UCSD-AML1 (cell line): Measurements from ENCODE around the gene GUCA2B.

ENCODE experiments used
- DNase-seq: peaks from one replicate; lab custom pipeline; 2025; ENCODE audit not compliant: unreplicated experiment; lab: John Stamatoyannopoulos, UW

GUCA2B gene

GRCh38 chr1:42152907-42153600 is at the start of gene GUCA2B:
TSS of gene GUCA2B (plus strand) at chr1:42153410. CDS start at chr1:42153451, 41 bp downstream.
- no peak for DNase-seq

DNA sequence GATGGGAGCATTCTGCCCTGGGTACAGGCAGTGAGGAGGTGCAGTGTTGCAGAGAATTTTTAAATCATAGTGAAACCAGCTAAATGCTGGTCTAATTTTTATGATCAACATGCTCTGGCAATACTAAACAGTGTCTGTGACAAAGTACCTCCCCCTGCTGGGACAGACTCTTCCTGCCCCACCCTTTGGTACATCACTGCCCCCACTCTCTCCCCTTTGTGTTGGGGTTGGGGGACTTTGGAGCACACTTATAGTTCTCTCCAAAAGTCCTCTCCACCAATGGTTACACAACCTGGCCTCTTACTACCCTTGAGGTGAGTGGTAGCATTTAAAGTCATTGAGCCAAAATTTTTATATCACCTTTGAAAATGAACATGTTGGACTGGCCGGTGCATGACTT is 48.2 kb upstream of the GUCA2B start:
- no peak for DNase-seq

DNA sequence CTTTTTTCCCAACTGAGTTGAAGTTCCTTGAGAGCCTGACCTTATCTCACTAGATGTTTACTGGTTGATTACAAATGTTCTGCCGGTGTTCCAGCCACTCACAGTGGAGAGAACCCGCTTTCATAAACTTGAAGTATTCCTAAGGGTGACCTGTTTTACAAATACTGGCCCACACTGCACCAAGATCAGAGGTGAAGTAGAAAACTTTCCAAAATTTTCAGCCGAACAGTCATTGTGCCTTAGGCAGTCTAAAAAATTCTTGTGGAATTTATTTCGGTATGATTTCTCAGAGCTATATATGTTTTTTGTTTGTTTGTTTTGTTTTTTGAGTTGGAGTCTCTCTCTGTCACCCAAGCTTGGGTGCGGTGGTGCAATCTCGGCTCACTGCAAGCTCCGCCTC is 44.9 kb upstream of the GUCA2B start:
- DNase-seq: no peak

GRCh38 chr1:42109600-42109999 is 43.6 kb upstream of the GUCA2B start:
- DNase-seq: no peak

DNA sequence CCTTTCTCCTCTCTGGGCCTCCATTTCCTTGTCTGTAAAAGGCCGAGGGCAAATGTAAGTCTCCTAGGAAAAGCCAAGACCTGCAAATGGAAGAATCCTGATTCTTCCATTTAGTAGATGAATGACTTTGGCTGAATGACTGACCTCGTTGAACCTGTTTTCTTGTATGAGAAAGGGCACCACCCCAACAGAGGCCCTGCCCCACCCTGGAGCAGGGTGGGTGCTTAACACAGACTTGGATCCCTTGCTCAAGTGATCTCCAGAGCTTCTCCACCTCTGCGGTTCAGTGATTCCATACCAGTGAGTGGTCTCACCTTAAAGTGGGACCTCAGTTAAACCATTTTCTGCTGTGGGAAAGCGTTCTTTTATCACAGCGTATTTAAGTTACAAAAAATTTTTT is 39.0 kb upstream of the GUCA2B start:
- DNase-seq: no peak

DNA sequence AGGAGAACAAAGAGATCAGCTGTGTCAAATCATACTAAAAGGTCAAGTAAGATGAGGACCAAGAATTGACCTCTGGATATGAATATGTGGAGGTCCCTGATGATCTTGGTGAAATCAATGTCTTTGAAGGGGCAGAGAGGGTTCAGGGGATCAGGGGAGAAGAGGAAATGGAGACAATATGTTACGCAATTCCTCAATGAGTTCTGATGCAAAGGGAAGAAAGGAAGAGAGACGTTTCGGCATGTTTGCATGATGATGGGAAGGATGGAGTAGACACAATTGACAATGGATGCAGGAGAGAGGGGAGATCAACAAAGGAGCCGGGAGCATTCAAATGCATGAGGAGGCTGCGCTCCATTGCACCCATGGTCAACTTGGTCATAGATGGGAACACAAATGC is 36.0 kb upstream of the GUCA2B start:
- DNase-seq: no peak

DNA sequence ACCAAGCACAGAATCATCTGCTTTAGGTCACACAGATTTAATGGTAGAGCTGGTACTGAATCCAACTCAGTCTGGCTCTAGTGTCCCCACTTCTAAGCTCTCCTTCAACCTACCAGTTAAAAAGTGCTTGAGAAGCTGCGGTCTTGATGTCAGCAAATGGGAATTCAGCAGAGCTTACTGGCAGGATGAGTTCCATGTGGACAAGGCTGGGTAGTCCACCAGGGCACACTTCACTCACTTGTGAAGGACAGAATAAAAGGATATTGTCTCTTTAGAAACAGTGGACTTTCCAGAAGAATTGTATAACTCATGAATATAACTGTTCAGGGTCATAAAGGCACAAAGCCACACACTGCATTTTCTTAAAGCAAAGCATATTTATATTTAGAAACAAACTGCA is 35.1 kb upstream of the GUCA2B start:
- no peak for DNase-seq

GRCh38 chr1:42122408-42122807 is 30.8 kb upstream of the GUCA2B start:
- no peak for DNase-seq

DNA sequence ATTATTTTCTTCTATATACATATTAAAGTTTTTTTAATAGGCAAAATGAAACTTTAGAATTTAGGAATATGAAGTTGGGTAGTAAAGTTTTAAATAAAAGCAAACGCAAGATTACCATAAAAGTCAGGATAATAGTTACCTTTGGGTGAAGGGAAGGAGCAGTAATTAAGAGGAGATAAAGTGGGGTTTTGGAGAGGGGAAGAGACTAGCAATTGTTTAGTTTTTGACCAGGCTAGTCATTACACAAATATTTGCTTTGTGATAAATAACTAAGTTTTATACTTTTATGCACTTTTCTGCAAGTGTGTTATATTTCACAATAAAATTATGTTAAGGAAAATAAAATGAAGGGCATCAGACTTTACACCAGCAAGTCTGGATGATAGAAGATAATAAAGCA is 27.7 kb upstream of the GUCA2B start:
- no peak for DNase-seq

DNA sequence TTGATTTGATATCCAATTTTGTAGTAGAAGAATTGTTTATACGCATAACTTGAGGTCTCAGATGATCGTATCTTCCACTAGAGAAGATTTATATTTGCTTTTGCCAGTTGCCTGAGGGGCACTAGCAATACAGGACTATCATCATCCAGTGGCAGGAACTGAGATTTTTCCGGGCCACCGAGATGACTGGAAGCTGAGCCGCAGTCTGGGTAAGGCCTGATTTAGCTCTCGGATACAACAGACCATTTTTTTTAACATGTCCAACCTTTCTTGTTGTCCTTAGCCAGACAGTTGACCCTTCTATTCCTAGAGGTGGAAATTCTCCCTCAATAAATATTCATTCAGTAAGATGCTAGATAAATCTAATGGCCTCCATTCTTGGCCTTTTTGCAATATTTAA is 25.4 kb upstream of the GUCA2B start:
- no peak for DNase-seq

- no peak for DNase-seq
Observed at GRCh38 chr1:42128499-42128898, 24.7 kb upstream of the GUCA2B start.

- no peak for DNase-seq
Observed at GRCh38 chr1:42128964-42129363, 24.2 kb upstream of the GUCA2B start.

DNA sequence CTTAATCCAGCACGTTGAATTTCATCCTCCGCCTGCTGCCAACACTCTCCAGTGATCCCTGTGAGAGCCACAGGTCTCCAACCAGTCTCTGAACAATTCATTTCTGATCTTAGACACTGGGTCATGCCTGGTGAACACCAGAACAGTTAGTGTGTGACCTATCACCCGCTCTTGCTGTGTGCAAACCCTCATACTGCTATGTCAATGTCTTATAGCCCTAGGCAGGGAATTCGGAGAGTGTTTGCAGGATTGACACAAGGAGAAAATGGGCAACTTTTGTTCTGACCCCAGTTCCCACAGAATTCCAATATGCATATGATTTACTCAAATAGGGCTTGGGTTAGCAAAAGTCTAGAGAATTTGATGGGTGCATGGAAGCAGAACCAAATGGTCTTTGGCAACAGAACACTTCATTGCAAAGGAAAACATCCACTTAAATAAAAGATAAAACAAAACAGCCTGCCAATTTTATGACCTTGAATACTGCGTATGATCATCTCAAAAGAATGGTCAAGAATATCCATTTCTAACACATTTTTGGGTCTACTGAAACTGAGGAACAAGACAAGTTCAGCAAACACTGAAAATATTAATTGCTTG is 23.0 kb upstream of the GUCA2B start:
- no peak for DNase-seq

DNA sequence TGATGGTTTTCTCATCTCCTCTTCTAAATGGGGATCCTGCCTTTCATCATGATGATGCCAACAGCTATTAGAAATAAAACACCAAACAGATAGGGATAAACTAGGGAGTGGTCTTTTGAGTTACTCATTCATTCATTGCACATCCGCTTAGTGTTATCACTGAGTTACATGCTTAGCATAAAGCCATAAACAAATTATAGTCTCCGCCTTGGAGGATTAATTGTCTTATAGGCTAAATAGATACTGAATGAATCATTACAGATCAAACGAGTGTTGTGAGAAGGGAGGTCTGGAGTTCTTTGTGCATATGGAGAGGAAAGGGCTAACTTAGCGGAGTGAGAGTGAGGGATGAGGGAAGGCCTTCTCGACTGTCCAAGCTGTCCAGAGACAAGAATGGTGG is 19.8 kb upstream of the GUCA2B start:
- no peak for DNase-seq

GRCh38 chr1:42133809-42134526 is 19.2 kb upstream of the GUCA2B start:
- no peak for DNase-seq

DNA sequence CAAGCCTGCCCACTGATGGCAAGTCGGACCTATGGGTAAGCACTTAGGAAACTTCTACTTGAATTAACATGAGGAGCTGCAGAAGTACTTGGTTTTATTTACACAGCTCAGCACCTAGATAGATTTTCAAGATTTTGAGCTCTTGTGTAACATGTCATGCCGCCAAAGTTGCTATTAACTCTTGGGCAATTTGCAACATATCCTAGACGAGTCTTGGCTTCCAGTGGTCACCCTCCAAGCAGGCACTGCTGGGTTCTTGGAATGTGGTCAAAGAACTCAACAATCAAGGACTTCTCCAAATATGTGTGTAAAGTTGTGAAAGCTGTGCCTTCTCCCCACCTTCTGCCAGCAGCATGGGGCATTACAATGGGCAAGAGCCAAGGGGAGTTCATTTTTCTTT is 17.8 kb upstream of the GUCA2B start:
- no peak for DNase-seq

- DNase-seq: no peak
Observed at GRCh38 chr1:42136466-42136865, 16.7 kb upstream of the GUCA2B start.

GRCh38 chr1:42137766-42138165 is 15.4 kb upstream of the GUCA2B start:
- no peak for DNase-seq

- no peak for DNase-seq
Observed at GRCh38 chr1:42138586-42138985, 14.6 kb upstream of the GUCA2B start.

DNA sequence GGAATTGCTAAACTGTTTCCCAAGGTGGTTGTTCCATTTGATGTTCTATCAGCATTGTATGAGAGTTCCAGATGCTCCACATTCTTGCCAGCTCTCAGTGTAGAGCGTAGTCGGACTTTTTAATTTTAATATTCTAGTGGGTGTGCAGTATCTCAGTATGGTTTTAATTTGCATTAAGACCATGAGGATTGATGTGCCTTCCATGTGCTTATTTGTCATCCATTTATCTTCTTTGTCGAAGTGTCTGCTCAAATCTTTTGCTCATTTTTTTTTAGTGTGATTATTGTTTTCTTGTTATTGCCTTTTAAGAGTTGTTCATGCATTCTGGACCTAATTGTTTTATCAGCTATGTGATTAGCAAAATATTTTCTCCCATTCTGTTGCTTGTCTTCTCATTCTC is 13.8 kb upstream of the GUCA2B start:
- DNase-seq: no peak

- no peak for DNase-seq
Observed at GRCh38 chr1:42140191-42140590, 13.0 kb upstream of the GUCA2B start.

DNA sequence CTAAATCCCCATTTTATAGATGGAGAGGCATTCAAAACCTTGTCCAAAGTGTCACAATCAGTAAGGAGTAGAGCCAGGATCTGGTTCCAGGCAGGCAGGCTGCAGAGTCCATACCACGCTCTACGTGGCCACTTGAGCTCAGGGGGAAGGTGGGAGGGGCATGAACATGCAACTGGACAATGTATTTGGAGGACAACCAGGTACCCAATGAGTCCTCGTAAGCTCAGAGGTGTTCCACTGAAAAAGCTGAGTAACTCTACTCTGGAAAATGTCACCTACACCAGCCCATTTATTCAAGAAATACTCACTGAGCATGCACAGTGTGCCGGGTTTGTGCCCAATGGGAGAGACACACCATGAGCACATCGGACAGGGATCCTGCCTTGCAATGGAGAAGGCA is 11.2 kb upstream of the GUCA2B start:
- DNase-seq: no peak
